HepG2 (cell line): Measurements from ENCODE around the gene CAPN10. TPM values are rescaled to one million over a fixed set of nuclear protein-coding genes. Genes with fewer than 3 reads are reported as not detected.
A peak's percentile ranks its signal among the peaks of the same experiment; 100 is the strongest.

Experiments
- ASH2L ChIP-seq: fragments of 300-600, 200-600 bp; sonication (generic); IDR thresholded peaks from 2 replicates; pipeline ENCODE4 v1.7.0; 2017; ENCODE audit warnings: low read depth, mild to moderate bottlenecking, moderate library complexity, mixed read lengths, low read length; ENCODE audit not compliant: insufficient read length
- ATAD3A ChIP-seq: sonication (generic); formaldehyde crosslinking; IDR thresholded peaks from 2 replicates; pipeline ENCODE4 v1.4.0; 2020; ENCODE audit warnings: missing genetic modification reagents
- EEA1 ChIP-seq: sonication (generic); formaldehyde crosslinking; IDR thresholded peaks from 2 replicates; pipeline ENCODE4 v1.5.1; 2020; ENCODE audit warnings: mild to moderate bottlenecking, missing genetic modification reagents, borderline replicate concordance
- GATAD1 ChIP-seq: IDR thresholded peaks from 2 replicates; pipeline ENCODE4 v1.6.1; 2016; ENCODE audit warnings: missing genetic modification reagents, missing compliant biosample characterization
- HDAC1 ChIP-seq: sonication (generic); formaldehyde crosslinking; IDR thresholded peaks from 2 replicates; pipeline ENCODE4 v1.5.1; 2020; ENCODE audit warnings: mild to moderate bottlenecking, missing genetic modification reagents
- IRF9 ChIP-seq: sonication (generic); formaldehyde crosslinking; IDR thresholded peaks from 2 replicates; pipeline ENCODE4 v1.8.0; 2022; ENCODE audit warnings: missing genetic modification reagents, mild to moderate bottlenecking, borderline replicate concordance
- MTF2 ChIP-seq: sonication (generic); formaldehyde crosslinking; IDR thresholded peaks from 2 replicates; pipeline ENCODE4 v1.5.0; 2020; ENCODE audit warnings: missing genetic modification reagents, borderline replicate concordance
- MXD4 ChIP-seq: IDR thresholded peaks from 2 replicates; pipeline ENCODE4 v1.6.1; 2016; ENCODE audit warnings: mild to moderate bottlenecking, missing biosample characterization, missing genetic modification reagents
- MYC ChIP-seq: sonication (generic); formaldehyde crosslinking; IDR thresholded peaks from 2 replicates; pipeline ENCODE4 v1.9.0; 2021; ENCODE audit warnings: missing genetic modification reagents, borderline replicate concordance
- NFE2L1 ChIP-seq: sonication (generic); formaldehyde crosslinking; IDR thresholded peaks from 2 replicates; pipeline ENCODE4 v1.4.0; 2020; ENCODE audit warnings: missing genetic modification reagents, mild to moderate bottlenecking, borderline replicate concordance
- PAF1 ChIP-seq: IDR thresholded peaks from 2 replicates; pipeline ENCODE4 v1.6.1; 2016; ENCODE audit warnings: missing genetic modification reagents, missing compliant biosample characterization
- ZBTB7B ChIP-seq: sonication (generic); formaldehyde crosslinking; IDR thresholded peaks from 2 replicates; pipeline ENCODE4 v1.4.0; 2020; ENCODE audit warnings: missing genetic modification reagents
- ZFP91 ChIP-seq: sonication (generic); formaldehyde crosslinking; IDR thresholded peaks from 2 replicates; pipeline ENCODE4 v1.9.0; 2022; ENCODE audit warnings: missing genetic modification reagents, mild to moderate bottlenecking, borderline replicate concordance
- ZMAT3 ChIP-seq: sonication (generic); formaldehyde crosslinking; conservative IDR thresholded peaks from 2 replicates; pipeline ENCODE4 v1.7.0; 2021; ENCODE audit warnings: missing genetic modification reagents
- ZNF263 ChIP-seq: sonication (generic); formaldehyde crosslinking; IDR thresholded peaks from 2 replicates; pipeline ENCODE4 v1.4.0; 2020; ENCODE audit warnings: missing genetic modification reagents
- ZNF280B ChIP-seq: sonication (generic); formaldehyde crosslinking; IDR thresholded peaks from 2 replicates; pipeline ENCODE4 v1.5.0; 2020; ENCODE audit warnings: missing genetic modification reagents, mild to moderate bottlenecking, borderline replicate concordance
- ZNF530 ChIP-seq: sonication (generic); formaldehyde crosslinking; IDR thresholded peaks from 2 replicates; pipeline ENCODE4 v1.5.0; 2020; ENCODE audit warnings: low read depth, mild to moderate bottlenecking, missing genetic modification reagents
- polyA plus RNA-seq, 8 experiments: library from polyadenylated mRNA; depleted of rRNA in 3 of 8; stranded (reverse) in 7 of 8; unstranded in 1 of 8; fragments of >200 nt; fragmentation: Illumina TruSeq in 4 of 8; extraction: Trizol in 4 of 8; gene quantifications; 2 replicates each; pipeline versions ENCODE4 v1.2.1 to v1.2.3, GENCODE V29; 2011 to 2016; ENCODE audit warnings: low read depth in 4 of 8, missing spikeins in 1 of 8, mixed read lengths in 1 of 8; ENCODE audit not compliant: insufficient read depth in 1 of 8
- total RNA-seq, 5 experiments: library from RNA; depleted of rRNA; stranded (reverse); fragments of >200 nt; fragmentation: Illumina TruSeq; extraction: Trizol; gene quantifications; 2 replicates each; pipeline ENCODE4 v1.2.3, GENCODE V29; 2016; ENCODE audit warnings: low read depth in 1 of 5
- TF ChIP-seq, protein P1 (sequence below): sonication (generic); formaldehyde crosslinking; IDR thresholded peaks from 2 replicates; pipeline ENCODE4 v1.5.0; 2020; ENCODE audit warnings: mild to moderate bottlenecking, missing genetic modification reagents
- TF ChIP-seq, protein P2 (sequence below): sonication (generic); formaldehyde crosslinking; IDR thresholded peaks from 2 replicates; pipeline ENCODE4 v1.4.0; 2020; ENCODE audit warnings: mild to moderate bottlenecking, missing genetic modification reagents

Gene CAPN10
- total and polyA plus RNA-seq, 2 of the 13 experiments (the other 11 are each of a cell fraction or from before 2014, with no cell fraction given): 27.6 to 32.4 TPM

DNA sequence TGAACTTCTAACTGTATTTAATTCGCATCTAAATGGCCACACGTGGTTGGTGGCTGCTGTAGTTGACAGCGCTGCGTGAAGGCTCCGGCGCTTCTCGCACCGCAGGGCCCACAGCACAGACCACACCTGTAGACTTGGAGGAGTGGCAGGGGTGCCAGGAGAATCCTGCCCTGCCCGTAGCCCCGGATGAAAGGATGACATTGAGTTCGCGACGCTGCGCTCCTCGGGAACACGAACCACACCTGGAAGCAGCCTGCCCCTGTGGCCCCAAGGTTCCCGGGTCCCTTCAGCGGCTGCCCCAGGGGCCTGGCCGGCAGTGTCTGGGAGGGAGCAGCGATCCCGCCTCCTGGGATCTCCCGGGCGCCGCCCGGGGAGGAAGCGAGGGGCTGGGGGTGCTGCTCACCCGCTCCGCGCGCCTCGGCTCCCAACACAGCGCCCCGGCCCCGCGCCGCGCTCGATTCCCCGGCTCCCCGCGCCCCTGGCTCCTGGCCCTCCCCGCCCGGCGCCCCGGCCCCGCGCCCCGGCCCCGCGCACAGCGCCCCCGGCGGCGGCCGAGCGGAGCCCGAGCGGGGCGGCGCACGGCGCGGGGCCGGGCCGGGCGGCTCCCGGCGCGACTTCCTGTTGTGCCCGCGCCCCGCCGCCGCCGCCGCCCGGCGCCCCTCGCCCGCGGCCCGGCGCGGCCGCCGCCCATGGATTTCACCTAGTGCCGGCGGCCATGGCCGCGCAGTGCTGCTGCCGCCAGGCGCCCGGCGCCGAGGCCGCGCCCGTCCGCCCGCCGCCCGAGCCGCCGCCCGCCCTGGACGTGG, 18.5 kb upstream of the CAPN10 start, which contains the start of gene RNPEPL1 (continued):
- TF ChIP-seq, protein P1, sequence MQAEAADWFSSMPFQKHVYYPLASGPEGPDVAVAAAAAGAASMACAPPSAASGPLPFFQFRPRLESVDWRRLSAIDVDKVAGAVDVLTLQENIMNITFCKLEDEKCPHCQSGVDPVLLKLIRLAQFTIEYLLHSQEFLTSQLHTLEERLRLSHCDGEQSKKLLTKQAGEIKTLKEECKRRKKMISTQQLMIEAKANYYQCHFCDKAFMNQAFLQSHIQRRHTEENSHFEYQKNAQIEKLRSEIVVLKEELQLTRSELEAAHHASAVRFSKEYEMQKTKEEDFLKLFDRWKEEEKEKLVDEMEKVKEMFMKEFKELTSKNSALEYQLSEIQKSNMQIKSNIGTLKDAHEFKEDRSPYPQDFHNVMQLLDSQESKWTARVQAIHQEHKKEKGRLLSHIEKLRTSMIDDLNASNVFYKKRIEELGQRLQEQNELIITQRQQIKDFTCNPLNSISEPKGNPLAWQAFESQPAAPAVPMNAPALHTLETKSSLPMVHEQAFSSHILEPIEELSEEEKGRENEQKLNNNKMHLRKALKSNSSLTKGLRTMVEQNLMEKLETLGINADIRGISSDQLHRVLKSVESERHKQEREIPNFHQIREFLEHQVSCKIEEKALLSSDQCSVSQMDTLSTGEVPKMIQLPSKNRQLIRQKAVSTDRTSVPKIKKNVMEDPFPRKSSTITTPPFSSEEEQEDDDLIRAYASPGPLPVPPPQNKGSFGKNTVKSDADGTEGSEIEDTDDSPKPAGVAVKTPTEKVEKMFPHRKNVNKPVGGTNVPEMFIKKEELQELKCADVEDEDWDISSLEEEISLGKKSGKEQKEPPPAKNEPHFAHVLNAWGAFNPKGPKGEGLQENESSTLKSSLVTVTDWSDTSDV (CRISPR knock-in tag): peak; percentile 57; the same call in 1 of the 2 replicates
- TF ChIP-seq ZNF280B (CRISPR knock-in tag) (peak; percentile 50; the same call in 1 of the 2 replicates), ZMAT3 (CRISPR knock-in tag) (0 out of 2 replicates have a peak, but pooled peaks have one; percentile 13), NFE2L1 (CRISPR knock-in tag) (no peak), MTF2 (CRISPR knock-in tag) (peak; percentile 72; the same call in 1 of the 2 replicates), ASH2L (peak; percentile 57), IRF9 (CRISPR knock-in tag) (peak; percentile 61; the same call in 1 of the 2 replicates), ZNF530 (CRISPR knock-in tag) (no peak), ATAD3A (CRISPR knock-in tag) (peak; percentile 7; the same call in 1 of the 2 replicates), MXD4 (CRISPR knock-in tag) (peak; percentile 58), GATAD1 (CRISPR knock-in tag) (peak; percentile 45; the same call in 1 of the 2 replicates), ZNF263 (CRISPR knock-in tag) (peak; percentile 29; the same call in 1 of the 2 replicates), ZFP91 (CRISPR knock-in tag) (0 out of 2 replicates have a peak, but pooled peaks have one; percentile 22), ZBTB7B (CRISPR knock-in tag) (peak; percentile 52; the same call in 1 of the 2 replicates), HDAC1 (CRISPR knock-in tag) (peak; percentile 79), EEA1 (peak; percentile 83), MYC (CRISPR knock-in tag) (peak; percentile 65), PAF1 (CRISPR knock-in tag) (no peak)
- TF ChIP-seq, protein P2, sequence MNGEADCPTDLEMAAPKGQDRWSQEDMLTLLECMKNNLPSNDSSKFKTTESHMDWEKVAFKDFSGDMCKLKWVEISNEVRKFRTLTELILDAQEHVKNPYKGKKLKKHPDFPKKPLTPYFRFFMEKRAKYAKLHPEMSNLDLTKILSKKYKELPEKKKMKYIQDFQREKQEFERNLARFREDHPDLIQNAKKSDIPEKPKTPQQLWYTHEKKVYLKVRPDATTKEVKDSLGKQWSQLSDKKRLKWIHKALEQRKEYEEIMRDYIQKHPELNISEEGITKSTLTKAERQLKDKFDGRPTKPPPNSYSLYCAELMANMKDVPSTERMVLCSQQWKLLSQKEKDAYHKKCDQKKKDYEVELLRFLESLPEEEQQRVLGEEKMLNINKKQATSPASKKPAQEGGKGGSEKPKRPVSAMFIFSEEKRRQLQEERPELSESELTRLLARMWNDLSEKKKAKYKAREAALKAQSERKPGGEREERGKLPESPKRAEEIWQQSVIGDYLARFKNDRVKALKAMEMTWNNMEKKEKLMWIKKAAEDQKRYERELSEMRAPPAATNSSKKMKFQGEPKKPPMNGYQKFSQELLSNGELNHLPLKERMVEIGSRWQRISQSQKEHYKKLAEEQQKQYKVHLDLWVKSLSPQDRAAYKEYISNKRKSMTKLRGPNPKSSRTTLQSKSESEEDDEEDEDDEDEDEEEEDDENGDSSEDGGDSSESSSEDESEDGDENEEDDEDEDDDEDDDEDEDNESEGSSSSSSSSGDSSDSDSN: peak; percentile 61; the same call in 1 of the 2 replicates
